K562 (cell line): Measurements from ENCODE around the gene TEX22. TPM values are rescaled to one million over a fixed set of nuclear protein-coding genes. Genes with fewer than 3 reads are reported as not detected.

Experiments
- ATAC-seq: fragments of 200-7000 bp; cut with Tn5 transposase; 3 replicates; pipeline ENCODE4 v1.9.1; 2020; ENCODE audit warnings: moderate library complexity
- BruUV-seq: library from RNA; stranded (reverse); fragments of 400-500 nt; replicated peaks from 2 replicates; lab custom pipeline; 2021; lab: Mats Ljungman, UMichigan
- CTCF ChIA-PET: fragments of 300-600 bp; formaldehyde crosslinking; extraction: SDS; loops from one replicate; lab custom pipeline; 2021; ENCODE audit warnings: low intra/inter-chr PET ratio; lab: Yijun Ruan, JAX
- POLR2A ChIA-PET: fragments of 300-600, 350-650 bp; sonication (Branson Sonifier 250); formaldehyde crosslinking; extraction: SDS; loops from one replicate; lab custom pipeline; 2021; ENCODE audit warnings: antibody characterized with exemption, inconsistent platforms; lab: Yijun Ruan, JAX
- DNase-seq, 4 experiments: peaks; one replicate each; pipeline versions ENCODE4 v3.0.0 to v3.0.0-alpha.2; 2011 to 2018; ENCODE audit warnings: low spot score in 3 of 4, mixed read lengths in 3 of 4; ENCODE audit errors: extremely low read depth in 1 of 4
- FAIRE-seq: peaks from 2 replicates; lab custom pipeline; 2011; peaks lifted over from hg19 to GRCh38; lab: Jason Lieb, UNC
- H2AFZ ChIP-seq: 2 replicates; pipeline ENCODE4 v1.6.0; 2011; ENCODE audit warnings: low read depth, low read length, control low read depth, inconsistent platforms
- H3K27ac ChIP-seq: fragments of 200-600 bp; 3 replicates; pipeline ENCODE4 v1.8.0; 2011; ENCODE audit warnings: low read depth, mild to moderate bottlenecking, control low read depth, inconsistent platforms, low read length, moderate library complexity, mixed read lengths; ENCODE audit errors: extremely low read depth
- H3K27me3 ChIP-seq, 2 experiments: fragments of 300-600 bp in 1 of 2; 2 replicates in 1 of 2; 3 replicates in 1 of 2; pipeline versions ENCODE4 v1.6.0 to v1.8.0; 2011; ENCODE audit warnings: inconsistent platforms in 2 of 2, low read length in 2 of 2, mild to moderate bottlenecking in 1 of 2, mixed read lengths in 1 of 2, moderate library complexity in 1 of 2; ENCODE audit not compliant: control insufficient read depth in 2 of 2, insufficient read depth in 2 of 2
- H3K36me3 ChIP-seq: fragments of 300-600 bp; 3 replicates; pipeline ENCODE4 v1.8.0; 2011; ENCODE audit warnings: mild to moderate bottlenecking, low read length, inconsistent platforms; ENCODE audit not compliant: control insufficient read depth, insufficient read depth
- H3K4me1 ChIP-seq, 2 experiments: fragments of 200-600 bp in 1 of 2; replicated peaks in 1 of 2; 2 replicates in 1 of 2; 3 replicates in 1 of 2; pipeline versions ENCODE4 v1.5.1 to v1.8.0; 2011; ENCODE audit warnings: inconsistent platforms in 2 of 2, low read length in 2 of 2, mild to moderate bottlenecking in 1 of 2, mixed read lengths in 1 of 2, moderate library complexity in 1 of 2; ENCODE audit not compliant: control insufficient read depth in 2 of 2, insufficient read depth in 2 of 2
- H3K4me2 ChIP-seq: 2 replicates; pipeline ENCODE4 v1.6.1; 2011; ENCODE audit warnings: low read length, control low read depth, inconsistent platforms, mixed read lengths; ENCODE audit not compliant: insufficient read depth
- H3K4me3 ChIP-seq: fragments of 200-600 bp; sonication (generic), shearing (Covaris generic); 2 replicates; pipeline ENCODE4 v1.5.1; 2016; ENCODE audit warnings: control low read depth, inconsistent platforms
- H3K79me2 ChIP-seq: fragments of 200-600 bp; 3 replicates; pipeline ENCODE4 v1.8.0; 2011; ENCODE audit warnings: low read length, inconsistent platforms; ENCODE audit not compliant: control insufficient read depth, insufficient read depth
- H3K9ac ChIP-seq, 2 experiments: 2 replicates each; pipeline versions ENCODE4 v1.6.0 to v1.6.1; 2011; ENCODE audit warnings: low read depth in 2 of 2, low read length in 2 of 2, control low read depth in 1 of 2, inconsistent platforms in 1 of 2, mild to moderate bottlenecking in 1 of 2, mixed read lengths in 1 of 2; ENCODE audit not compliant: insufficient read depth in 1 of 2
- H3K9me1 ChIP-seq: one replicate; pipeline ENCODE4 v1.6.0; 2011; ENCODE audit warnings: inconsistent platforms, mild to moderate bottlenecking, low read length, moderate library complexity; ENCODE audit not compliant: control insufficient read depth, insufficient read depth
- H3K9me3 ChIP-seq: replicated peaks from 2 replicates; pipeline ENCODE4 v1.5.1; 2011; ENCODE audit warnings: low read depth, low read length, inconsistent platforms; ENCODE audit not compliant: control insufficient read depth, insufficient read depth
- H4K20me1 ChIP-seq: replicated peaks from 2 replicates; pipeline ENCODE4 v1.6.1; 2011; ENCODE audit warnings: low read length, inconsistent platforms, mixed read lengths; ENCODE audit not compliant: control insufficient read depth, insufficient read depth
- HDGF ChIP-seq: fragments of 450-650 bp; IDR thresholded peaks from 2 replicates; pipeline ENCODE4 v1.6.1; 2016
- MCM5 ChIP-seq: fragments of 450-650 bp; IDR thresholded peaks from 2 replicates; pipeline ENCODE4 v1.6.1; 2016; ENCODE audit warnings: low read depth
- MTA3 ChIP-seq: fragments of 450-650 bp; formaldehyde crosslinking; IDR thresholded peaks from 2 replicates; pipeline ENCODE4 v1.6.1; 2017; ENCODE audit warnings: mild to moderate bottlenecking, borderline replicate concordance
- NCOR1 ChIP-seq: fragments of 450-650 bp; IDR thresholded peaks from 2 replicates; pipeline ENCODE4 v1.6.1; 2016; ENCODE audit warnings: mild to moderate bottlenecking, moderate library complexity
- OTX1 ChIP-seq: fragments of 450-650 bp; formaldehyde crosslinking; IDR thresholded peaks from 2 replicates; pipeline ENCODE4 v1.4.0; 2022; ENCODE audit warnings: mild to moderate bottlenecking
- PHF21A ChIP-seq: fragments of 450-650 bp; IDR thresholded peaks from 2 replicates; pipeline ENCODE4 v1.6.1; 2017; ENCODE audit warnings: low read depth, borderline replicate concordance
- POLR2G ChIP-seq: fragments of 200-400 bp; formaldehyde crosslinking; IDR thresholded peaks from 2 replicates; pipeline ENCODE4 v1.6.1; 2017; ENCODE audit warnings: low read depth, mild to moderate bottlenecking, antibody characterized with exemption, low read length, moderate library complexity
- WGBS: fragments of 100-300 bp; shearing (Covaris generic); methylation state at CpG from one replicate; pipeline ENCODE4 v1.1.6; 2016; ENCODE audit warnings: low coverage, mixed read lengths; ENCODE audit not compliant: insufficient coverage; ENCODE audit errors: missing lambda C conversion rate; 5-methylcytosine and 5-hydroxymethylcytosine counted together
- in situ Hi-C: fragments of 300-500 bp; cut with MboI; formaldehyde crosslinking; loops from 4 replicates; pipeline ENCODE4 v1.15.0; 2018; ENCODE audit warnings: inconsistent platforms, mixed read lengths
- intact Hi-C: fragments of 100-400 bp; cut with micrococcal nuclease; formaldehyde crosslinking; loops from 2 replicates; pipeline ENCODE4 v1.14.2; 2022
- polyA plus RNA-seq, 8 experiments: library from polyadenylated mRNA; depleted of rRNA in 4 of 8; stranded (reverse) in 5 of 8; unstranded in 3 of 8; fragments of >200 nt; fragmentation: Nextera tagmentation in 2 of 8; fragmentation: Illumina TruSeq in 1 of 8; extraction: Ambion mirVana in 2 of 8; extraction: Trizol in 1 of 8; gene quantifications; 2 replicates each; pipeline versions ENCODE4 v1.2.1 to v1.2.3, GENCODE V29; 2011 to 2014; ENCODE audit warnings: inconsistent platforms in 1 of 8, missing spikeins in 1 of 8
- total RNA-seq, 7 experiments: library from RNA; depleted of rRNA in 6 of 7; stranded (reverse); fragments of >200 nt in 6 of 7; fragmentation: Illumina TruSeq in 2 of 7; extraction: Trizol in 2 of 7; gene quantifications; 2 replicates each; pipeline versions ENCODE4 v1.2.1 to v1.2.3, GENCODE V29; 2011 to 2021; ENCODE audit warnings: low replicate concordance in 1 of 7

TEX22 gene
- total and polyA plus RNA-seq, 9 of the 15 experiments (the other 6 are each of a cell fraction or from before 2014, with no cell fraction given) = 0.04 to 1.7 (median 0.23) TPM; not detected in 2

GRCh38 chr14:105436891-105437722 lies 38.8 kb downstream of the TEX22 start:
- no peak overlapping the region for H3K4me2 ChIP-seq
- H3K9ac ChIP-seq = no peak overlapping the region
- CTCF ChIA-PET = no interaction called here
- peaks cover 69% of the 10 kb centered on the region for H3K79me2 ChIP-seq
- H3K9me3 ChIP-seq = no peaks in the 10 kb centered on the region
- POLR2A ChIA-PET = interaction anchor here (0.7 kb wide), 1 partner anchor 20 kb away, joined by 3 read pairs; no protein-coding TSS in a partner anchor
- BruUV-seq = no TSS peak
- ATAC-seq (no peak), DNase-seq (no peak), FAIRE-seq (no peak)
- in situ Hi-C loops (no loop called here), intact Hi-C loops (no loop called here)
- 92% methylated on average over 16 of the region's 31 CpGs for WGBS
- peaks cover 44% of the 10 kb centered on the region; the same call in 1 of the 3 replicates for H3K36me3 ChIP-seq
- no peaks in the 10 kb centered on the region for H3K9me1 ChIP-seq
- H3K27me3 ChIP-seq = no peaks in the 10 kb centered on the region
- no peak overlapping the region for H2AFZ ChIP-seq
- no peak overlapping the region for H3K27ac ChIP-seq
- peaks cover 0 to 50% of the 10 kb centered on the region in 2 experiments; a peak in 2 of 5 replicates for H3K4me1 ChIP-seq
- H4K20me1 ChIP-seq = peaks cover 8% of the 10 kb centered on the region; the same call in 1 of the 2 replicates
- TF ChIP-seq POLR2G (0 out of 2 replicates have a peak, but pooled peaks have one; percentile 52), HDGF (no peak), MTA3 (no peak), OTX1 (CRISPR knock-in tag) (no peak), NCOR1 (no peak), MCM5 (no peak), PHF21A (no peak)
- H3K4me3 ChIP-seq = no peak overlapping the region
